CD4-positive, alpha-beta T cell treated with Interleukin-4 for 4 hours (primary cell): ENCODE measurements around the gene CNN3.

Source experiments
- DNase-seq: peaks from one replicate; pipeline ENCODE4 v3.0.0-alpha.2; 2020

Gene CNN3

GRCh38 chr1:94926915-94927404, at the start of gene CNN3:
CNN3 (minus strand) TSS chr1:94927110; CDS start chr1:94926894, 216 bp downstream.
- peak; percentile 42 for DNase-seq

GRCh38 chr1:94974824-94975223, 47.9 kb upstream of the CNN3 start:
- DNase-seq = no peak

- no peak for DNase-seq
Observed at GRCh38 chr1:94974241-94974640, 47.3 kb upstream of the CNN3 start.

- DNase-seq = no peak
Observed at GRCh38 chr1:94973309-94973922, 46.5 kb upstream of the CNN3 start.

GRCh38 chr1:94971491-94971924, 44.6 kb upstream of the CNN3 start:
- DNase-seq = no peak

- no peak for DNase-seq
Observed at GRCh38 chr1:94970783-94971182, 43.9 kb upstream of the CNN3 start.

GRCh38 chr1:94969137-94969536, 42.2 kb upstream of the CNN3 start:
- DNase-seq = no peak

- no peak for DNase-seq
Observed at GRCh38 chr1:94966033-94966432, 39.1 kb upstream of the CNN3 start.

- no peak for DNase-seq
Observed at GRCh38 chr1:94963864-94964263, 37.0 kb upstream of the CNN3 start.

GRCh38 chr1:94962409-94963265, 35.7 kb upstream of the CNN3 start:
- peak; percentile 36 for DNase-seq

GRCh38 chr1:94961988-94962387, 35.1 kb upstream of the CNN3 start:
- no peak for DNase-seq

- DNase-seq = no peak
Observed at GRCh38 chr1:94961582-94961981, 34.7 kb upstream of the CNN3 start.

- no peak for DNase-seq
Observed at GRCh38 chr1:94958081-94958480, 31.2 kb upstream of the CNN3 start.

GRCh38 chr1:94955767-94956632, 29.1 kb upstream of the CNN3 start:
- no peak for DNase-seq

GRCh38 chr1:94954263-94955220, 27.6 kb upstream of the CNN3 start:
- DNase-seq = no peak

- DNase-seq = no peak
Observed at GRCh38 chr1:94953746-94954145, 26.8 kb upstream of the CNN3 start.

GRCh38 chr1:94953107-94953506, 26.2 kb upstream of the CNN3 start:
- DNase-seq = no peak

GRCh38 chr1:94952539-94952938, 25.6 kb upstream of the CNN3 start:
- DNase-seq = no peak

GRCh38 chr1:94951509-94952208, 24.7 kb upstream of the CNN3 start:
- DNase-seq = no peak

- DNase-seq = no peak
Observed at GRCh38 chr1:94951046-94951445, 24.1 kb upstream of the CNN3 start.
